Inferior parietal cortex (tissue), 1 donor: Measurements from ENCODE around the gene SPATA31E1.
"Not testable (repeated sequence)": the region's sequence is repeated elsewhere in the genome, so short reads cannot be mapped to it uniquely, and the experiment has no call there.

Experiments
- DNase-seq: peaks from one replicate; pipeline ENCODE4 v3.0.0-alpha.2; 2016; ENCODE audit errors: extremely low spot score

SPATA31E1 gene

DNA sequence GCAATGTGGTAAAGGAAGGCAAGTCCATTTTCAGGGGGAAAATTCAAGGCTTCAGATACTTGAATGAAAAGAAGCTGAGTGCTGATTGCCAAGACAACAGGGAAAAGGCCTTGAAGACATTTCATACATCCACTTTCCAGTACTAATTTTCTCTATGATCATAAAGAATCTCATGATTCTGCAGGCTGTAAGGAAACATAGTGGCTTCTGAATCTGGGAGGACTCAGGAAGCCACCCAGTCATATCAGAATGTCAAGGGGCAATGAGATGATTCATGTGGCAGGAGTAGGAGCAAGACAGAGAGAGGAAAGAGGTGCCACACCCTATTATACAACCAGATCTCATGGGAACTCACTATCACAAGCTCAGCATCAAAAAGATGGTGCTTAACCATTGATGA, 46.5 kb downstream of the SPATA31E1 start:
- not testable (repeated sequence) for DNase-seq

DNA sequence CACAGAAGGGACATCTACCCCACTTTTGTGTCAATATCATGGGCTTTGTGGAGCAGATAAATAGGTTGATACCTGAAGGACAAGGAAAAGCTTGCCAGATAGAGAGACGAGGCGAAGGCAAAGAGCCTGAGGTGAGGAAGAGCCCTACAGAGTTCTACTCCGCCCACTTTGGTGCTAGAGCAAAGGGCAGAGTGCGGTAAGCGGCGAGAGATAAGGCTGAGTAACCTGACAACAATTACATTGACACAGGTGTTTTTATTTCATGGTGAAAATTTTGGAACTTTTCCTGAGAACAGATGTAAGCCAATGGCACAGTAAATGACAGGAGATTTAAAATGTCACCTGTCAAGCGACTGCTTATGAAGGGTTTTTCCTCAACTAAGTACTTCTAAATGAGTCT, 51.8 kb downstream of the SPATA31E1 start:
- not testable (repeated sequence) for DNase-seq

DNA sequence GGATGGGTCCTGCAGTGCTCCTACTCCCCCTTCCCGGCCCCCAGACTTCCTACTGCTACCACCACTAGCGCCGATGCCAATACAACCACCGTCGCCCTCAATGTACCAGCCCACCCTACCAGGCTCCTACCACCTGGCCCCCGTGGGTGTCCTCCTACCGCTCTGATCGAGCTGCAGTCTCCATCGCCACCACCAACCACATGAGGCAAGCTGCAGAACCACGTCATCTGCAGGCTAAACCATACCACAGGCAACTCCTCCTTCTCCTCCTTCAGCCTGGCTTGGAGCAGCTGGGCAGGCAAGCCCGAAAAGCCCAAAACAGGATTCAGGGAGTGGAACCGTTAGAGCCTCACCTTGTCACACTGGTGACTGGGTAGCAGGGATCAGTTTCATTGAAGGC, 54.7 kb downstream of the SPATA31E1 start:
- DNase-seq = not testable (repeated sequence)

GRCh38 chr9:87937918-87938317, 55.2 kb downstream of the SPATA31E1 start:
- not testable (repeated sequence) for DNase-seq

DNA sequence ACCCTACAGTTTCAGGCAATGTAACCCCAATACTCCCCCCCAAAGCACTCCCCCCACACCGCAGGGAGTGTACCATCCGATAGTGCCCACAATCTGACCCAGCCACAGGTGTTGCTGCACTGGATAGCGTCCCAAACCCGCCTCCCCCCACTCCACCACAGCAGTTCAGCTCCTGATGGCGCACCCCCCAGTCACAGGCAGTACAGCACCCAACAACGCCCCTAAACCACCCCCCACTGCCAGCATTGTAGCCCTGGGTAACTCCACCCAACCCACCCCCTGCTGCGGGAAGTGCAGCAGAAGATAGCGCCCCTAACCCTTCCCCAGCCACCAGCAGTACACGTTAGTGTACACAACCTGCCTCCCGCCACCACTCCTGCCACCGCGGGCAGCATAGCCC, 55.7 kb downstream of the SPATA31E1 start:
- DNase-seq = not testable (repeated sequence)
